GM18519 (cell line): ENCODE results near the gene TMEM164.
"Not testable (repeated sequence)": the region's sequence is repeated elsewhere in the genome, so short reads cannot be mapped to it uniquely, and the experiment has no call there.

Experiments used
- ATAC-seq: cut with Tn5 transposase; IDR thresholded peaks from one replicate; pipeline ENCODE4 v1.9.1; 2021; ENCODE audit warnings: mild to moderate bottlenecking, moderate library complexity; ENCODE audit not compliant: unreplicated experiment, low FRiP score

The TMEM164 gene

DNA sequence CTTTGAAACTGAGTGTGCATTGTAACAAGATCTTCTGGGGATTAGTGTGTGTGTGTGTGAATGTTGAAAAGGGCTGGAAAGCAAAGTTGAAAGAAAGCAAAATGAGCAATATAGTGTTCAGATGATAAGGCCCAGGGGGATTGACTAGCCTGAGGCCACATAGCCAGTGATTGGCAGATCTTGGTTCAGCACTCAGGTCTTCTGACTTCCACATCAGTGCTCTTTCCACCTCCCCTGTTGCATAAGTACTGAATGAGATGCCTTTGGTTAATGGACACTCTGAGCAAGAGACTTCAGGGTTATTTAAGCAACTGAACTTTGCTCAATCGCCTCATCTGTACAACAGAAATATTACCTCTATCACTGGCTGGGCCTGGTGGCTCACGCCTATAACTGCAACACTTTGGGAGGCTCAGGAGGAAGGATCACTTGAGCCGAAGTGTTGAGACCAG is 120.4 kb downstream of the TMEM164 start:
- ATAC-seq: no peak

DNA sequence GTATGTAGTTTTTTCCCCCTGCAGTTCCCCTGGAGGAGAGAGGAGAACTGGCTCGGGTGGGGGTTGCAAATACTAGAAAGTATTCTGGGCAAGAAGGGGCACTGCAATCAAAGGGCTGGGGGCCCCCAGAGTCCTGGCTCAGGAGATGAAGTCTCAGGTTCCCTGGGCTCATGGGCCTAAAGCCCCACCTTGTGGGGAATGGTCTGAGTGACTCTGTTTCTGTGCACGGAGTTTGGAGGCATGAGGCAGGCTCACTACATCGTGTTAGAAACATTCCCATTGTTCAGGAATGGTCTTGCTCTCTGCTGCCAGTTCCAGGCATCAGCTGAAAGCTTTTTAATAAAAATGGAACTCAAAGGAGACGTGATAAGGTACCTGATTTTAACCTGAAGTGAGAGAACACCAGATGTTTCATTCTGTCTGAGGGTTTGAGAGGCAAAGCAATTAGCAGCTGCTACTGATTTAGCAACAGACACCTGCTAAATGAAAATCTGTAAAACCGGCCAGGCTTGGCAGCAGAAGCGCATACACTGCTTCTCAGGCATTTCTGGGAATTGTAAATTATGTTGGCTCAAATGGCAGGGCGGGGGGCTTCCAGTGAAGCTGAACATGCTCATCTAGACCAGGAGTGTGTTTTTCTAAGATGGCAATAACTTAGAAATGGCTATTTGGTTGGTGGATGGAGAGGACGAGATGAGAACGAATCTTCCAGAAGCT is 122.7 kb downstream of the TMEM164 start:
- ATAC-seq: no peak

DNA sequence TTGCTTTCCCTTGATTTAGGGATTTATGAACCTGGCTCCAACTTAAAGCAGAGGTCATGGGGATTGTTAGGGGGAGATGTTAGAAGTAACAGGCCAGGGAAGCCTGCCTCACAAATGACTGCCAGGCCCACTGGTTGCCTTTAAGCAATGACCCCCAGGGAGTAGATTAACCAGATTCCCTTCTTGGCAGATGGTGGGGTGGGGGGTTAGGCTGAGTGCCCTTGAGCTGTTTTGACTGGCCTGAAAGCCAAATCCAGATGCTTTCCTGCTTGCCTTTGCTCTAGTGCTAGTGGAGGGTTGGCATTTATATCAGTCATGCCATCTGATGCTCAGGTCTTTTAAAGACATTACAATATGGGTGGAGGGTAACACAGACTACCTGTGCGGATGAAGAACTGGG is 128.1 kb downstream of the TMEM164 start:
- no peak for ATAC-seq

DNA sequence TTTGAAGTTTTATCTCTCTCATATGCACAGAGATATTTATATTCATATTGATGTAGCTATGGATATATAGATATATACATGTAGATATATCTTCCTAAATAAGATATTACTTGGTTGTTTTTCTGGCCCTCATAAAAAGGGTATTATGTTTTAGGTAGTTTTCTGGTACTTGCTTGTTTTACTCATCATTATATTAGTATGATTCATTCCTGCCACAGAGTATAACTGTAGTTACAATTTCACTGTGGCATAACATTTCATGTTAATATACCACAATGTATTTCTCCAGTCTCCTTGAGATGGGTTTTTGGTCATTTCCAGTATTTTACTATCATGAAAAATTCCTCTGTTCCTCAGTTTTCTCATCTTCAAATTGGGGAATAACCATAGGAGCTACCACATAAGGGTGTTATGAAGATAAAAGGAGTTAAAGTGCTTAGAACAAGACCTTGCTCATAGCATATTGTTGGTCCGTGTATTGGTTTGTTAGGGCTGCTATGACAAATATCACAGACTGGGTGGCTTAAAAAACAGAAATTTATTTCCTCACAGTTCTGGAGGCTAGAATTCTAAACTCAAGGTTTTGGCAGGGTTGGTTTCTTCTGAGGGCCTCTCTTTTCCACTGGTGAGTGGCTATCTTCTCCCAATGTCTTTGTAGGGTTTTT is 129.7 kb downstream of the TMEM164 start:
- ATAC-seq: no peak

DNA sequence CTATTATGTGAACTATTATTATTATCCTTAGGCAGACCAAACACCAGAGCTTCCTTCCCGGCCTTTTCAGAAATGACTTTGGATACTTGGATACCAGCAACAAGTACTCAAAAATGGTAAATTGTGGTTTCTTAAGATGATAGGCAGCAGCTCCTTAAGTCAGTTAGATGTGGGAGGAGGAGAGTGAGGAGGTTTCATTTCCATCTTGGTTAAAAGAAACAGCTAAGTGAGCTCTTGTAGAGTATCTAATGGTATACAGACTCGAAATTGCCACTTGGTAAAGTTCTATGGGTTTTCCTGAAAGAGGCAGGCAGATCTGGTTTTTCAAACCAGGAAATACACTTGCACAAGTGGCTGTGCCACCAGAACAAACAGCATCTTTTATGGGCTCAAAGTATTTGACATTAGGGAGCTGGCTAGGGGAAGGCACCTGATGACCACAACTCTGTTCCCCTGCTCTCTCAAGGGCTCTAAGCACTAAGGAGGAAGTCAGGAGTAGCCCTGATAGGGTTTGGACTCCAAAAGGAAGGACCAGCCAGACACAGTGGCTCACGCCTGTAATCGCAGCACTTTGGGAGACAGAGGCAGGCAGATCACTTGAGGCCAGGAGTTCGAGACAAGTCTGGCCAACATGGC is 130.9 kb downstream of the TMEM164 start:
- ATAC-seq: no peak

DNA sequence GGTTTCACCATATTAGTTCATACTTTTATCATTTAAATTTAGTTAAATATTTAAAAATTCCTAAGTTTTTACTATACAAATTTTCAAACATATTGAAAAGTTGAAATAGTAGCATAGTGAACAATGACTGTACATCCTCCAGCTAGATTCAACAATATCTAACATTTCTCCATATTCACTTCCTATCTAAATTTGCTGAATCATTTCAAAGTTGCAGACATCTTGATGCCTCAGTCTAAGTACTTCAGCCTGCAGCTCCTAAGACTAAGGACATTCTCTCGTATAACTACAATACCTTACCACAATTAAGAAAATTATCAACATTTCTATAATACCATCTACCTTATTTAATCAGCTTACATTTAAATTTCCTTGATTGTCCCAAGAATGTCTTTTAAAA is 132.7 kb downstream of the TMEM164 start:
- ATAC-seq: no peak

DNA sequence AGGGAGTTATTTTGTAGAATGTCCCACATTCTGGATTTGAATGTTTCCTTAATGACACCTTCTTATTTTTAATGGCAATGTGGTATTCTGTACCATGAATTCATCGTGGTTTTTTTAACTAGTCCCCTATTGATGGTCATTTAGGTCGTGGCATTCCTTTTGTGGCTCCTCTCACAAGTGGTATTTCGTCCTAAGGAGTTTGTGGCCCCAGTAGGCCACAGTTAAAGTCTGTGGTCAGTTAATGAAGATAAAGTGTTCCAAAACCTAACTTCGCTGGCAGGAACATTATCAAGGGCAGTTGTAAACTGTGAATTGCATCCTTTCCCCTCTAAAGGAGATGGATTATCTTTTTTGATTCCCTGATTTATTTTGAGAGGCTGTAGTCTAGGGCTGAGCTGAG is 133.2 kb downstream of the TMEM164 start:
- no peak for ATAC-seq

DNA sequence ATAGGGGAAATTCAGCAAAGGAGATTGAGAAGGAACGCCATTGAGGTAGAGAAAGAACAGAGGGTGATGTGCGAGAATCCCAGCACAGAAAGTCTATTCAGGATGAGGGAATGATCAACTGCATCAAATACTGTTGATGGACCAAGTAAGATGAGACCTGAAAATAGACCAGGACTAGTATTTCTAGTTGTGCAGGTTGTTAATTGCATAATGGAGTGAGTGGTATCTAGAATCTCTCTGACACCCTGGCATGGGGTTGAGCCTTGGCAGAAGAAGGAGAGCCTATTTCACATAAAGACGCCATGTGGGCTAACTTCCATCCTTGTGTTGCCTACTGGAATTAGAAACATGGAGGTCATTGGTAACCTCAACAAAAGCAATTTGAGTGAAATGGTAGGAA is 135.6 kb downstream of the TMEM164 start:
- no peak for ATAC-seq

DNA sequence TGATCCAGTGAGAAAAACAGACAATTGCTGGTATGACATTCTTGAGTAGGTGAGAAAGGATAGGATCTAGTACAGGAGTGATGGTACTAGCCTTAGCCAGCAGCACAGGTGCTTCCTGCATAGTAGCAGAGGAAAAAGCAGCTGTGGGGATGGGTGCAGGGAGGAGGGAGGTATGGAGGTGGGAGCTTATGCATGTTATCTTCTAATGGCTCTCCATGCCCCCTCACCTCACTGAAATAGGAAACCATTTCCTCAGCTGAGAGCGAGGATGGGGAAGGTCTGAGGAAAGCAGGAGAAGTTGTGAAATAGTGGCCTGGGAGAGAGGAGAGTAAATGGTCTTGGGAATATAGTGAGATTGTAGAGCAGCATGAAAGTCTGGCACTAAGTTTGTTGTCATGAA is 136.3 kb downstream of the TMEM164 start:
- no peak for ATAC-seq

DNA sequence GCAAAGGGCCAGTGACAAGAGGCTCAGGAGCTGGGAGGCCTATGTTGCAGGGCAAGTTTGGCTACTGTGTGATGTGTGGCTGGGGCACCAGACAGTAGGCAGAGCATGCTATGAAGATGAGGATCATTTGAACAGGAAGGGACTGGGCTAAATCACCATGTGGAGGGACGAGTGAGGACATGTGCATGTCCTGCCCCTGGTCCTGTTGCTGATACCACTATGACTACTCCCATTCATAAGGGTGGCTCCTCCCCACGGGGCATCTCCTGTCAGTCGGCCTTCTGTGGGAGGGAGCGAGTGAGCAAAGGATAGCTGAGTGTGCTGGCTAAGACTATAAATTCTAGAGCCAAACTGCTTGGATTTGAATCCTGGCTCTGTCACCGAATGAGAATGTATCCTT is 139.2 kb downstream of the TMEM164 start:
- ATAC-seq: no peak

DNA sequence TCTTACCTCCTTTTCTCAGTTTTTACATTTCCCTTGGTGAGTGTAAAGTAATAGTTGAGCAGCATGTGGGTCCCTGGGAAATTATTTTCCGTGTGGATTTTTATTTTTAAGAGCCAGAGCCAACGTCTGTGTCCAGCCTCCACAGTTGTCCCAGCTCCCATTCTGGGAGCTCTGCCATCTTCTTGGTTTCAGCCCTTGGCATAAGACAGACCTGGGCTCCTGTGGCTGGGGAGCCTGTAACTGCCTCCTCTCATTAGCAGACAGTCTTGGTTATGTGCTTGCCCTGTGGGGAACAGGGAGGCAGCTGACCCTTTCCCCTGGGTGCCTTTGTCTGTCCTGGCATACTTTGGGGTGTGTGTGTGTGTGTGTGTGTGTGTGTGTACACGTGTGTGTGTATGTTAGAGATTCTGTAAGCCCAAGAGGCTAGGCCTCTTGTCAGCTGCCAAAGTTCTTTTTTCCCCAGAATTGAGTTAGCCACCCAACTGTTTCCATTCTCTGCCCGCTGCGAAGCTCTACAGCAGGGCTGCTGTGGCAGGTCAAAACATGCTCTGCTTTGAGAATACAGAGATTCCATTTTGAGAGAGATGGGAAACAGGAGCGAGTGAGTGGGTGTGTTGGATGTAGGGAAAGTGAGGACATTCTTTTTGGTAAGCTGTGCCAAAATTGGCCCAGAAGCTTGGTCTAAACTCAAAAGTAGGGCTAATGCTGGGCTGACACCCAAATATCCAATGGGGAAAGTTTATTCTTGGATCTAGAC is 140.7 kb downstream of the TMEM164 start:
- ATAC-seq: no peak

DNA sequence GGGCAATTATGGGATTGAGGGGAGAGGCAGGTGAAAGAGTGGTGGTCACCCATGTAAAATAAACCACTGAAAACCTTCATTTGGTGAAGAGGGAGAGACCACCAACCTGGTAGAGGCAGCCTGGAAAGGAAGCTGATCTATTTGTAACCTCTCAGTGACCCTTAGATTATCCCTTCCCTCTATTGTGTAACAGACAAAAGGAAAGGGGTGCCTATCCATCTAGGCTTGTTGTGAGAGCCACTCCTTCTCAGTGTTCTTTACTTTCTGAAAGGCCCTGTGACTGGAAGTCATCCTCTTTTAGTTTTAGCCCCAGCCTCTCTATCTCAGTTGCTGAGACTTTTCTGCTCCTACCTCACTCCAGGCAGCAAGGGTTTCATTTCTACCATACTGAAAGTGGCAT is 142.4 kb downstream of the TMEM164 start:
- no peak for ATAC-seq

DNA sequence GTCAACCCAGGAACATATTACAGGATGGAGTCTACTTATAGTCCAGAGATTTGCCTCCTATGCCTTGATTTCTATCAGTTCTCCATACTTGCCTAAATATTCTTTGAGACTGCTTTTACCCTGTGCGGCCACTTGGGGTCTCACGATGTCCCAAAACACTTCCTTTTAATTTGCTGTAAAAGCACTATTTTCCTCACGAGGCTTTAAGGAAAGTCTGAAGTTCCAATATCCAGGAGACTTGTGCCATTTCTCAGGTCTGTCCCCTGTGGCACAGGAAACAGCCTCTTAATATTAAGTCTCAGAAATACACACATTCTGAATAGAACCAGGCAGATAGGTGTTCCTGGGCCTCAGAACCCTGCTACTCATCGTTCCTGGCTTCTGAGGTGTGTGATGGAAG is 142.9 kb downstream of the TMEM164 start:
- ATAC-seq: no peak

DNA sequence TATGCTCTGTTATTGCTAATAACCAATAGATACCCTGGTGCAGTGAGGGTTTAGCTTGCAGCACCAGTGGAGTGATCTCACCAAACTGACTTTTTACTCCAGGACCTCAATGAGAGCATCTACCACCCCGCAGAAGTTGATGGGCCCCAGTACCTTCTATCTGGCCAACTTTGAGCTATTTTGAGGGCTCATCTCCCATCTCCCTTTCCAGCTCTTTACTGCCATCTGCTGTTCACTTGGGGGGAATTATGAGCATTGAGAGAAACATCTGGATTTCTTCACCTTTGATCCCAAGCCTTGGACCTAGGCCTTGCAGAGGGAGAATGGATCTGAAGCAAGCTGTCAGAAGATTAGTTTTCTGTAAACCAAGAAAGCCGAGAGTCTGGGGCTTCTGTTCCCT is 143.6 kb downstream of the TMEM164 start:
- no peak for ATAC-seq

DNA sequence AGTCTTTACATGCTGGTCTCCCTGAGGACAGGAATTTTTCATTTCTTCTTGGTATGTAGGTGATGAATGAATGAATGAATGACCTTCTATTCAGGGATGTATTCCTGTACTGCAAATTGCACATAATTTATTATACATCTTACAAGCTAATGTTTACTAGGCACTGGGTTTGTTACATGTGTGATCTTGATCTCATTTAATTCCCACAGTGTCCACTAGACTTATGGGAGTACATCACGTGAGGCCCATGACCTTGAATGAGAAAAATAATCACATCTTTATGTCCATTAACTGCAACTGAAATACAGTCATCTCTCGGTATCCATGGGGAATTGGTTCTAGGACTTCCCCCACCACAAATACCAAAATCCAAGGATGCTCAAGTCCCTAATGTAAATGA is 150.3 kb downstream of the TMEM164 start:
- no peak for ATAC-seq

DNA sequence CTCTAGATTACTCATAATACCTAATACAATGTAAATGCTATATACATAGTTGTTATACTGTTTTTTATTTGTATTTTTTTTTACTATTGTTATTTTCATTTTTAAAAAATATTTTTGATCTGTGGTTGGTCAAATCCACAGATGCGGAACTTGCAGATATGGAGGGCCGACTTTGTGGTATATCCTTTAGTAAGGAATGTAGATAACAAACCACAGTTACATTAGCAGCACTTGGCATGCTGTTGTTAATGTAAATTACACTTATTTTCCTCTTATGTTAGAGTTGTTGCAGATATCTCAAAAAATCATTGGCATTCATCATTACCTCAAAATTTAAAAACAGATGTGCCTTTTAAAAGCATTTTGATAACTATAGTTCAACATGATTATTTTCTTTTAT is 151.0 kb downstream of the TMEM164 start:
- no peak for ATAC-seq

DNA sequence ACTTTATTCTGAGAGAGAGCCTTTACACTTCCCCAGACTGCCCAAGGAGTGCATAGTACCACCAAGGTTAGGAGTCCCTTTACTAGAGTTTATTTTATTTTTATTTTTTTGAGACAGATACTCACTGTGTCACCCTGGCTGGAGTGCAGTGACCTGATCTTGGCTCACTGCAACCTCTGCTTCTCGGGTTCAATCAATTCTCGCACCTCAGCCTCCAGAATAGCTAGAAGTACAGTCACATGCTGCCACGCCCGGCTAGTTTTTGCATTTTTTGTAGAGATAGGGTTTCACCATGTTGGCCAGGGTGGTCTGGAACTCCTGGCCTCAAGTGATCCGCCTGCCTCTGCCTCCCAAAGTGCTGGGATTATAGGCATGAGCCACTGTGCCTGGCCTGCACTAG is 151.4 kb downstream of the TMEM164 start:
- ATAC-seq: not testable (repeated sequence)

DNA sequence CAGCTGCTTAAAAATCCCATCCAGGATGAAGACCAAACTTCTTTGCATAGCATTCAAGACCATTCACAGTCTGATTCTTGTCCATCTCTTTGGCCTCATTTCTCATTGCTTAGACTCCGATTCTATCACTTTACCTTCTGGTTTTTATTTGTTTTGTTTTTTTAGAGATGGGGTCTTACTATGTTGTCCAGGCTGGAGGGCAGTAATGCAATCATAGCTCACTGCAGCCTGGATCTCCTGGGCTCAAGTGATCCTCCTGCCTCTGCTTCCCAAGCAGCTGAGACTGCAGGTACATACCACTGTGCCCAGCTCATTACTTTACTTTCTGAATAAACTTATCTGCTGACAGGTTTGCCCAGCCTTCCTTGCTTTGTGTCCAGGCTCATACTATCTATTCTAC is 152.8 kb downstream of the TMEM164 start:
- ATAC-seq: no peak

DNA sequence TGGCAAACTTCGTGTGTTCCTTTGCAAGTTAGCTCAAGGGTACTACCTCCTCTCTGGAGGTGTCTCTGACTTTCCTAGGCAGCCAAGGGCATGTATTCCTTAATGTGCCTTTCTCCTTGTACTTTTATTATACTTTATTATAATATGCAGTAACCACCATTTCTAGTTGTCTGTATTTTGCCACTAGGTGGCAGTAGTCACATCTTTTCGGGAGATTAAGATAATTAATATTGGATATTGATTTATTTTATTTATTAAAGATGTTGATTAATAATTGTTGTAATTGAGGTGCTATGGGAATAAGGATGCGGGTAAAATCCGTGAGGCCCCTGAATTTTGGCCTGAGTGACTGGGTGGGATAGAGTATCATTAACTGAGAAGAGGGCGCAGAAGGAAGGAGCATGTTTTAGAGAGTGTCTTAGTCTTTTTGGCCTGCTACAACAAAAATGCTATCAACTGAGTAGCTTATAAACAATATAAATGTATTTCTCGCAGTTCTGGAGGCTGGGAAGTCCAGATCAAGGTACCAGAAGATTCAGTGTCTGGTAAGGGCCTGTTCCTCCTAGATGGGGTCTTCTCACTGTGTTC is 153.3 kb downstream of the TMEM164 start:
- no peak for ATAC-seq

DNA sequence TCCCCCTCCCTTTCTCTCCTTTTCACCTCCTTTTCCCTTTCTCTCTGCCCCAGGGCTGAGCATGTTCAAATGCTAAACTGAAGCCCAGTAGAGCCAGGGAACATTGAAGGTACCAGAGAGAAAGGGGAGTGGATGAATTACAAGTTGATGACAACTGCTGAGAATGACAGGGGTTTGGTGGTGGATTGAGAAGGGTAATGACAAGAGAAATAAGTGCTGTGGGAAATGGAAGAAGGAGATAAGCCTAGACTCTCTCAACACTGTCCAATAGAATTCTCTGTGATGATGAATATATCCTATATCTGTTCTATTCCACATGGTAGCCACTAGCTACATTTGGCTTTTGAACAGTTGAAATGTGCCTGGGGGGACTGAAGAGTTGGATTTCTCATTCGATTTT is 154.5 kb downstream of the TMEM164 start:
- no peak for ATAC-seq

DNA sequence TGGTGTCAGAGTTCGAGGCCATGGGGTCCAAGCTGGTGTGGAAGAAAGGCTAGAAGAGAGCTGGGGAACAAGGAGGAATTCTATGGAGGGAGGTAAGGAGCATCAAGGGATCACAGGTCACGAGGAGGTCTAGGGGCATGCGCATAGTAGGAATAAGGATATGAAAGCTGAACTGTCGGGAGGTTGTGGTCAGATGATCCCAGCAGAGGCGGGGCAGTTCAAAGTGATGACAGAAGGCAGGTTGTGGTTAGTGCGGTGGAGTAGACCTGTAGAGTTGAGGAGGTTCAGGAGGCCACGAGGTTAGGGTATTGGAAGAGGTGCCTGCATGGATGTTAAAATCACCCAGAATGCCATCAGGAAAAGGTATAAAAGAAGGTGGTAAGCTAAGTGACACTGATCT is 156.3 kb downstream of the TMEM164 start:
- no peak for ATAC-seq
